GM12878 (cell line): Measurements from ENCODE around the gene HPD. TPM values are rescaled to one million over a fixed set of nuclear protein-coding genes. Genes with fewer than 3 reads are reported as not detected.

Experiments used
- ATAC-seq: fragments of 200-7000 bp; cut with Tn5 transposase; 3 replicates; pipeline ENCODE4 v1.9.1; 2020; ENCODE audit warnings: mild to moderate bottlenecking, moderate library complexity
- BruUV-seq: library from RNA; stranded (reverse); fragments of 400-500 nt; replicated peaks from 2 replicates; lab custom pipeline; 2021; lab: Mats Ljungman, UMichigan
- CTCF ChIA-PET: fragments of 300-600 bp; sonication (Branson Sonifier 250); formaldehyde crosslinking; extraction: SDS; loops from one replicate; lab custom pipeline; 2021; ENCODE audit warnings: inconsistent platforms; lab: Yijun Ruan, JAX
- POLR2A ChIA-PET: fragments of 350-600 bp; formaldehyde crosslinking; extraction: SDS; loops from one replicate; lab custom pipeline; 2021; ENCODE audit warnings: inconsistent platforms; lab: Charles Lee
- RAD21 ChIA-PET: fragments of 300-600 bp; sonication (Branson Sonifier 250); formaldehyde crosslinking; loops from one replicate; lab custom pipeline; 2023; ENCODE audit warnings: antibody characterized with exemption; ENCODE audit not compliant: unreplicated experiment; lab: Charles Lee
- SMC1A ChIA-PET: fragments of 300-600 bp; sonication (Branson Sonifier 250); formaldehyde crosslinking; loops from one replicate; lab custom pipeline; 2023; ENCODE audit not compliant: unreplicated experiment, uncharacterized antibody; lab: Charles Lee
- DNase-seq: peaks from one replicate; pipeline ENCODE4 v3.0.0-alpha.2; 2011; ENCODE audit warnings: low read depth, low spot score
- FAIRE-seq: peaks from 3 replicates; lab custom pipeline; 2011; peaks lifted over from hg19 to GRCh38; lab: Jason Lieb, UNC
- H2AFZ ChIP-seq: 2 replicates; pipeline ENCODE4 v1.6.0; 2011; ENCODE audit warnings: low read depth, low read length, control low read depth; ENCODE audit not compliant: control insufficient read depth
- H3K27ac ChIP-seq: 2 replicates; pipeline ENCODE4 v1.5.1; 2011; ENCODE audit warnings: control low read depth; ENCODE audit not compliant: control insufficient read depth, insufficient read depth
- H3K27me3 ChIP-seq, 2 experiments: replicated peaks in 1 of 2; 2 replicates each; pipeline versions ENCODE4 v1.6.0 to v1.6.1; 2011; ENCODE audit warnings: low read length in 1 of 2; ENCODE audit not compliant: control insufficient read depth in 2 of 2, insufficient read depth in 2 of 2
- H3K36me3 ChIP-seq, 2 experiments: 2 replicates each; pipeline ENCODE4 v1.5.1; 2011; ENCODE audit warnings: low read length in 1 of 2; ENCODE audit not compliant: control insufficient read depth in 2 of 2, insufficient read depth in 2 of 2
- H3K4me1 ChIP-seq: 2 replicates; pipeline ENCODE4 v1.6.1; 2011; ENCODE audit warnings: mild to moderate bottlenecking, low read length, moderate library complexity, mixed read lengths; ENCODE audit not compliant: control insufficient read depth, insufficient read depth
- H3K4me2 ChIP-seq: 2 replicates; pipeline ENCODE4 v1.6.0; 2011; ENCODE audit warnings: control low read depth; ENCODE audit not compliant: control insufficient read depth, insufficient read depth
- H3K4me3 ChIP-seq: fragments of 200-600 bp; sonication (generic); 2 replicates; pipeline ENCODE4 v1.5.1; 2016
- H3K79me2 ChIP-seq: 2 replicates; pipeline ENCODE4 v1.6.0; 2011; ENCODE audit warnings: low read length; ENCODE audit not compliant: control insufficient read depth, insufficient read depth
- H3K9ac ChIP-seq: 2 replicates; pipeline ENCODE4 v1.8.0; 2011; ENCODE audit warnings: low read length, control low read depth, mixed read lengths; ENCODE audit not compliant: control insufficient read depth, insufficient read depth
- H3K9me3 ChIP-seq: replicated peaks from 3 replicates; pipeline ENCODE4 v1.5.1; 2011; ENCODE audit warnings: mild to moderate bottlenecking, low read length; ENCODE audit not compliant: control insufficient read depth, insufficient read depth
- H4K20me1 ChIP-seq: 2 replicates; pipeline ENCODE4 v1.6.0; 2011; ENCODE audit not compliant: control insufficient read depth, insufficient read depth
- ASH2L ChIP-seq: fragments of 300-600, 200-600 bp; sonication (generic); IDR thresholded peaks from 2 replicates; pipeline ENCODE4 v1.6.1; 2017; ENCODE audit warnings: low read depth, mild to moderate bottlenecking, borderline replicate concordance
- EP300 ChIP-seq, 2 experiments: fragments of 150-350 bp in 1 of 2; IDR thresholded peaks; 2 replicates each; pipeline ENCODE4 v1.6.1; 2011 to 2012; ENCODE audit warnings: low read depth in 2 of 2, low read length in 2 of 2, borderline replicate concordance in 1 of 2, improper control_type of control experiment in 1 of 2, inconsistent platforms in 1 of 2; ENCODE audit not compliant: control insufficient read depth in 1 of 2
- GATAD2B ChIP-seq: fragments of 450-650 bp; conservative IDR thresholded peaks from 2 replicates; pipeline ENCODE4 v1.6.1; 2017; ENCODE audit warnings: low read depth, mild to moderate bottlenecking, moderate library complexity
- MAX ChIP-seq: IDR thresholded peaks from 2 replicates; pipeline ENCODE4 v1.6.1; 2012; ENCODE audit warnings: low read depth, low read length, improper control_type of control experiment
- NFIC ChIP-seq: IDR thresholded peaks from 2 replicates; pipeline ENCODE4 v1.6.1; 2012; ENCODE audit warnings: low read depth, mild to moderate bottlenecking, inconsistent platforms, low read length, moderate library complexity
- RUNX3 ChIP-seq: IDR thresholded peaks from 2 replicates; pipeline ENCODE4 v1.6.1; 2012; ENCODE audit warnings: low read length, inconsistent platforms
- STAT3 ChIP-seq: IDR thresholded peaks from 2 replicates; pipeline ENCODE4 v1.6.1; 2011; ENCODE audit warnings: low read depth, low read length, improper control_type of control experiment
- TARDBP ChIP-seq: IDR thresholded peaks from 2 replicates; pipeline ENCODE4 v1.6.1; 2016; ENCODE audit warnings: borderline replicate concordance
- ZBTB11 ChIP-seq: fragments of 450-650 bp; formaldehyde crosslinking; IDR thresholded peaks from 2 replicates; pipeline ENCODE4 v1.5.0; 2022; ENCODE audit warnings: mild to moderate bottlenecking, missing genetic modification characterization
- ZNF384 ChIP-seq: IDR thresholded peaks from 2 replicates; pipeline ENCODE4 v1.6.1; 2012; ENCODE audit warnings: low read depth, mild to moderate bottlenecking, low read length, improper control_type of control experiment, borderline replicate concordance
- WGBS: methylation state at CpG from one replicate; pipeline ENCODE4 v1.1.6; 2016; ENCODE audit warnings: low lambda C conversion rate; ENCODE audit not compliant: insufficient replicate concordance, insufficient coverage; ENCODE audit errors: missing lambda C conversion rate; 5-methylcytosine and 5-hydroxymethylcytosine counted together
- in situ Hi-C: fragments of 300-500 bp; cut with MboI; formaldehyde crosslinking; loops from 9 replicates; pipeline ENCODE4 v1.14.3; 2018; ENCODE audit warnings: mixed read lengths
- intact Hi-C: fragments of 100-400 bp; cut with micrococcal nuclease; formaldehyde crosslinking; loops from one replicate; pipeline ENCODE4 v1.14.2; 2022; ENCODE audit not compliant: unreplicated experiment
- polyA plus RNA-seq, 11 experiments: library from polyadenylated mRNA; depleted of rRNA in 4 of 11; unstranded in 6 of 11; stranded (reverse) in 5 of 11; fragments of >200 nt; fragmentation: Nextera tagmentation in 4 of 11; fragmentation: Illumina TruSeq in 1 of 11; extraction: Ambion mirVana in 4 of 11; extraction: Trizol in 1 of 11; gene quantifications; 1 replicate in 1 of 11; 2 replicates in 10 of 11; pipeline versions ENCODE4 v1.2.1 to v1.2.3, GENCODE V29; 2011 to 2016; ENCODE audit warnings: inconsistent platforms in 2 of 11, missing spikeins in 2 of 11, low read depth in 1 of 11
- total RNA-seq, 4 experiments: library from RNA; depleted of rRNA in 3 of 4; stranded (reverse); fragments of >200 nt in 3 of 4; fragmentation: Illumina TruSeq in 1 of 4; extraction: Trizol in 1 of 4; gene quantifications; 2 replicates each; pipeline versions ENCODE4 v1.2.1 to v1.2.3, GENCODE V29; 2013 to 2021
- TF ChIP-seq, protein P1 (sequence below): fragments of 450-650 bp; conservative IDR thresholded peaks from 2 replicates; pipeline ENCODE4 v1.6.1; 2017; ENCODE audit warnings: mild to moderate bottlenecking, moderate library complexity

Gene HPD
- total and polyA plus RNA-seq, 10 of the 15 experiments (the other 5 are each of a cell fraction or from before 2014, with no cell fraction given) = 0.04 to 0.69 (median 0.28) TPM; not detected in 7

- H2AFZ ChIP-seq = no peak overlapping the region
- peaks cover 23% of the 10 kb centered on the region for H3K4me1 ChIP-seq
- CTCF ChIA-PET = interaction anchor here (0.6 to 13.6 kb wide), 3 partner anchors 11 to 220 kb away, joined by 3 to 565 read pairs (median 3); partner anchors contain the start of gene RHOF
- FAIRE-seq (no peak), ATAC-seq (no peak), DNase-seq (no peak)
- no peak overlapping the region for H3K4me3 ChIP-seq
- in situ Hi-C loops (no loop called here), intact Hi-C loops (no loop called here)
- no peak overlapping the region for H3K27ac ChIP-seq
- H3K36me3 ChIP-seq = peaks cover 6 to 16% of the 10 kb centered on the region in 2 experiments; a peak in 3 of 4 replicates
- no peaks in the 10 kb centered on the region for H3K9me3 ChIP-seq
- SMC1A ChIA-PET = interaction anchor here (0.7 to 12.2 kb wide), 3 partner anchors 14 to 184 kb away, joined by 4 to 226 read pairs (median 5); partner anchors contain the start of gene RHOF
- no TSS peak for BruUV-seq
- H3K27me3 ChIP-seq = no peaks in the 10 kb centered on the region
- peaks cover 53% of the 10 kb centered on the region for H3K79me2 ChIP-seq
- no peak overlapping the region for H3K9ac ChIP-seq
- RAD21 ChIA-PET = interaction anchor here (1.5 to 13.1 kb wide), 2 partner anchors 13 to 459 kb away, joined by 5 to 395 read pairs; partner anchors contain the start of gene RHOF
- H3K4me2 ChIP-seq = peak overlapping the region; percentile 100
- H4K20me1 ChIP-seq = peaks cover 5% of the 10 kb centered on the region; the same call in 1 of the 2 replicates
- POLR2A ChIA-PET = interaction anchor here (0.6 to 10.1 kb wide), 5 partner anchors 10 to 966 kb away, joined by 3 to 155 read pairs (median 6); partner anchors contain the start of gene RHOF
- 53% methylated on average over 14 of the region's 14 CpGs for WGBS
- TF ChIP-seq NFIC = no peak
- TF ChIP-seq EP300 (IDR thresholded peaks at IDR 0.05; ENCODE audit: borderline replicate concordance in 1 of 2, control insufficient read depth in 1 of 2, low read depth in 2 of 2, low read length in 2 of 2) = no peak
- TF ChIP-seq, protein P1, sequence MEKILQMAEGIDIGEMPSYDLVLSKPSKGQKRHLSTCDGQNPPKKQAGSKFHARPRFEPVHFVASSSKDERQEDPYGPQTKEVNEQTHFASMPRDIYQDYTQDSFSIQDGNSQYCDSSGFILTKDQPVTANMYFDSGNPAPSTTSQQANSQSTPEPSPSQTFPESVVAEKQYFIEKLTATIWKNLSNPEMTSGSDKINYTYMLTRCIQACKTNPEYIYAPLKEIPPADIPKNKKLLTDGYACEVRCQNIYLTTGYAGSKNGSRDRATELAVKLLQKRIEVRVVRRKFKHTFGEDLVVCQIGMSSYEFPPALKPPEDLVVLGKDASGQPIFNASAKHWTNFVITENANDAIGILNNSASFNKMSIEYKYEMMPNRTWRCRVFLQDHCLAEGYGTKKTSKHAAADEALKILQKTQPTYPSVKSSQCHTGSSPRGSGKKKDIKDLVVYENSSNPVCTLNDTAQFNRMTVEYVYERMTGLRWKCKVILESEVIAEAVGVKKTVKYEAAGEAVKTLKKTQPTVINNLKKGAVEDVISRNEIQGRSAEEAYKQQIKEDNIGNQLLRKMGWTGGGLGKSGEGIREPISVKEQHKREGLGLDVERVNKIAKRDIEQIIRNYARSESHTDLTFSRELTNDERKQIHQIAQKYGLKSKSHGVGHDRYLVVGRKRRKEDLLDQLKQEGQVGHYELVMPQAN = no peak
- no peak for TF ChIP-seq RUNX3
- no peak for TF ChIP-seq ZBTB11
- no peak for TF ChIP-seq ZNF384
- TF ChIP-seq GATAD2B = no peak
- TF ChIP-seq STAT3 = no peak
- TF ChIP-seq ASH2L = no peak
- TF ChIP-seq MAX = no peak
- no peak for TF ChIP-seq TARDBP
Measured at GRCh38 chr12:121807642-121808347, 50.9 kb downstream of the HPD start.
